ENCODE results near the gene UBAC2. TPM values are rescaled to one million over a fixed set of nuclear protein-coding genes. Genes with fewer than 3 reads are reported as not detected.

Gene UBAC2
- total RNA-seq, 1 experiment from 2014 or later = 41.0 TPM

DNA sequence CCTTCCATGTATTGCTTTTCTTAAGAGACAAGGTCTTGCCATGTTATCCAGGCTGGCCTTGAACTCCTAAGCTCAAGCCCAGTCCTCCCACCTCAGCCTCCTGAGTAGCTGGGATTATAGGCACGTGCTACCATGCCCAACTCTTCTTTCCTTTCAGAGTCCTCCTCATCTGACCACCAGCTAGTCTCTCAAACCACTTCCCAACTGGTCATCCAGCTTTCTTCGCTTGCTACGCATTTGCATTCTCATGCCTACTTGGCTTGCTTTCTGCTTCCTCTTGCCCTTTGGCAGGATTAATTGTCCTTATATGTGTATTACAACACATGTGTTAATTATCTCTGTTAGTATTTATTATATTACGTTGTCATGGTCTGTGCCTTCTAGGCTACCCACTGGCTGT is 51.3 kb downstream of the UBAC2 start:
- Mint-ChIP-seq H3K4me1 (ENCODE audit: low read depth, unreplicated experiment) (no peaks in the 10 kb centered on the region), H3K4me3 (ENCODE audit: low read depth, unreplicated experiment) (no peak overlapping the region), H3K27me3 (ENCODE audit: unreplicated experiment) (no peaks in the 10 kb centered on the region), H3K9me3 (ENCODE audit: low read depth, unreplicated experiment) (no peaks in the 10 kb centered on the region), H3K36me3 (ENCODE audit: insufficient read depth, unreplicated experiment) (no peaks in the 10 kb centered on the region), H3K27ac (ENCODE audit: unreplicated experiment) (no peak overlapping the region)
- no TSS peak for BruUV-seq (replicated peaks)
- no peak for DNase-seq
- intact Hi-C loops (cut with micrococcal nuclease; ENCODE audit: unreplicated experiment) = no loop called here
- TF ChIP-seq CTCF (IDR thresholded peaks at IDR 0.05; ENCODE audit: unreplicated experiment) = no peak
- CTCF ChIA-PET = no interaction called here

GRCh38 chr13:99254830-99255229 is 54.2 kb downstream of the UBAC2 start:
- TF ChIP-seq CTCF (IDR thresholded peaks at IDR 0.05; ENCODE audit: unreplicated experiment) = no peak
- Mint-ChIP-seq H3K27me3 (ENCODE audit: unreplicated experiment) (no peaks in the 10 kb centered on the region), H3K36me3 (ENCODE audit: insufficient read depth, unreplicated experiment) (no peaks in the 10 kb centered on the region), H3K27ac (ENCODE audit: unreplicated experiment) (no peak overlapping the region), H3K9me3 (ENCODE audit: low read depth, unreplicated experiment) (no peaks in the 10 kb centered on the region), H3K4me3 (ENCODE audit: low read depth, unreplicated experiment) (no peak overlapping the region), H3K4me1 (ENCODE audit: low read depth, unreplicated experiment) (no peaks in the 10 kb centered on the region)
- intact Hi-C loops (cut with micrococcal nuclease; ENCODE audit: unreplicated experiment) = no loop called here
- DNase-seq = no peak
- CTCF ChIA-PET = no interaction called here
- no TSS peak for BruUV-seq (replicated peaks)

DNA sequence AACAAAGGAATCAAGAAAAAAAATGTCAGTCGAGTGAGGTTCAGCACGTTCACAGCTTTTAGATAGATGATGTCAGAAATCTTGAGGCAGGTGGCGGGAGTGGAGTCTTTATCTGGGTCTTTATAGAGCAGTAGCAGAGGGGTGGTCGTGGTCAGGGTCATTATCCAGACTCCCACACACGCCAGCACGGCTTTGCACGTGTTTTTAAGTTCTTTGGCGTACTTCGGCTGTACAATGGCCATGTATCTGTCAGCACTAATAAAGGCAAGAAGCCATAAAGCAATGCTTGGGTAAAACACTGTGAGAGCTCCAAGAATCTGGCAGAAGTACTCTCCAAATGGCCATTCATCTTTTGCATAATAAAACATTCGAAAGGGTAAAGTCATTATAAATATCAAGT is 54.6 kb downstream of the UBAC2 start:
- no peak for TF ChIP-seq CTCF (IDR thresholded peaks at IDR 0.05; ENCODE audit: unreplicated experiment)
- Mint-ChIP-seq H3K27ac (ENCODE audit: unreplicated experiment) (no peak overlapping the region), H3K27me3 (ENCODE audit: unreplicated experiment) (no peaks in the 10 kb centered on the region), H3K4me1 (ENCODE audit: low read depth, unreplicated experiment) (no peaks in the 10 kb centered on the region), H3K9me3 (ENCODE audit: low read depth, unreplicated experiment) (no peaks in the 10 kb centered on the region), H3K36me3 (ENCODE audit: insufficient read depth, unreplicated experiment) (no peaks in the 10 kb centered on the region), H3K4me3 (ENCODE audit: low read depth, unreplicated experiment) (no peak overlapping the region)
- BruUV-seq (replicated peaks) = no TSS peak
- intact Hi-C loops (cut with micrococcal nuclease; ENCODE audit: unreplicated experiment) = no loop called here
- CTCF ChIA-PET = no interaction called here
- no peak for DNase-seq

DNA sequence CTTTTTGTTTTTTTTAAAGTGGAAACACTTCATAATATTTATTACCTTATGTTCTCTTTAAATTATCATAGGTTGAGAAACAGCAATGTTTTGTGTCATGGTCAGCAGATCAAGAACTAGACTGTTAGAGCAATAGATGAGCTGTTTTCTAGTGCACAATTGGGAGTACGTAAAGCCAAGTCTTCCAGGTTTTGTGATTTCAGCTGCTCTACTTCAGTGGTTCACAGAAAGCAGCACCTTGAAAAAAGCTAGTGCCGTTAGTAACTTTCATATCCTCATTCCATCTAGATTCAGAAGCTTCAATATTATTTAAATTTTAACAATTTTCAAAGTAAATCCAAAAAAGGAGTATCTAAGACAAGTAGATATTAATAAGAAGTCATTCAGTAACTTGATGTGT is 55.6 kb downstream of the UBAC2 start:
- no TSS peak for BruUV-seq (replicated peaks)
- H3K27ac Mint-ChIP-seq (ENCODE audit: unreplicated experiment) = no peak overlapping the region
- CTCF ChIA-PET = interaction anchor here (0.7 kb wide), 1 partner anchor 905 kb away, joined by 3 read pairs; no protein-coding TSS in a partner anchor
- no peaks in the 10 kb centered on the region for H3K36me3 Mint-ChIP-seq (ENCODE audit: insufficient read depth, unreplicated experiment)
- no peak for TF ChIP-seq CTCF (IDR thresholded peaks at IDR 0.05; ENCODE audit: unreplicated experiment)
- H3K9me3 Mint-ChIP-seq (ENCODE audit: low read depth, unreplicated experiment) = no peaks in the 10 kb centered on the region
- no peak overlapping the region for H3K4me3 Mint-ChIP-seq (ENCODE audit: low read depth, unreplicated experiment)
- DNase-seq = no peak
- no peaks in the 10 kb centered on the region for H3K4me1 Mint-ChIP-seq (ENCODE audit: low read depth, unreplicated experiment)
- intact Hi-C loops (cut with micrococcal nuclease; ENCODE audit: unreplicated experiment) = no loop called here
- no peaks in the 10 kb centered on the region for H3K27me3 Mint-ChIP-seq (ENCODE audit: unreplicated experiment)
